Activated T-cell treated with anti-CD3 and anti-CD28 coated beads, Interleukin-2, amount 50 U/mL, for 72 hours (primary cell): ENCODE measurements around the gene TMEM40. TPM values are rescaled to one million over a fixed set of nuclear protein-coding genes. Genes with fewer than 3 reads are reported as not detected.

ENCODE experiments used
- ATAC-seq, 2 donors: fragments of 150-1000 bp; cut with Tn5 transposase; replicated peaks in 1 of 2; 2 replicates each; pipeline ENCODE4 v1.10.0; 2021; ENCODE audit warnings: moderate library complexity in 2 of 2, mild to moderate bottlenecking in 1 of 2
- DNase-seq, 2 donors: peaks; one replicate each; pipeline ENCODE4 v3.0.0; 2021 to 2022; ENCODE audit warnings: mixed read lengths in 1 of 2
- H3K27ac Mint-ChIP-seq: one replicate; pipeline ENCODE4 v1.8.0; 2022; ENCODE audit warnings: mild to moderate bottlenecking, moderate library complexity, mixed read lengths
- H3K27me3 Mint-ChIP-seq: one replicate; pipeline ENCODE4 v1.8.0; 2022; ENCODE audit warnings: low read depth, mixed read lengths
- H3K36me3 Mint-ChIP-seq, 2 donors: one replicate each; pipeline ENCODE4 v1.8.0; 2022; ENCODE audit warnings: mixed read lengths in 2 of 2, mild to moderate bottlenecking in 1 of 2; ENCODE audit not compliant: insufficient read depth in 2 of 2
- H3K4me1 Mint-ChIP-seq: one replicate; pipeline ENCODE4 v1.8.0; 2022; ENCODE audit warnings: low read depth, mixed read lengths
- H3K4me3 Mint-ChIP-seq, 2 donors: one replicate each; pipeline ENCODE4 v1.8.0; 2022; ENCODE audit warnings: mild to moderate bottlenecking in 2 of 2, mixed read lengths in 2 of 2, moderate library complexity in 2 of 2
- H3K9me3 Mint-ChIP-seq, 2 donors: one replicate each; pipeline ENCODE4 v1.8.0; 2022; ENCODE audit warnings: mixed read lengths in 2 of 2
- total RNA-seq, 2 donors: library from RNA; stranded (reverse); gene quantifications; one replicate each; pipeline ENCODE4 v1.2.3, GENCODE V29; 2022

Gene TMEM40
- total RNA-seq, 2 donors from 2014 or later: not detected

GRCh38 chr3:12752809-12753208, 6.2 kb downstream of the TMEM40 start:
- no peaks in the 10 kb centered on the region for H3K27me3 Mint-ChIP-seq
- no peak overlapping the region for H3K27ac Mint-ChIP-seq

GRCh38 chr3:12752102-12752501, 7.0 kb downstream of the TMEM40 start:
- Mint-ChIP-seq H3K36me3 (no peaks in the 10 kb centered on the region), H3K4me1 (peaks cover 15% of the 10 kb centered on the region), H3K4me3 (no peak overlapping the region), H3K9me3 (no peaks in the 10 kb centered on the region), H3K27ac (no peak overlapping the region), H3K27me3 (no peaks in the 10 kb centered on the region)
- DNase-seq: no peak
- no peak for ATAC-seq

More at GRCh38 chr3:12752809-12753208, 6.2 kb downstream of the TMEM40 start:
- H3K9me3 Mint-ChIP-seq: no peaks in the 10 kb centered on the region
- no peak for ATAC-seq
- no peak for DNase-seq
- H3K36me3 Mint-ChIP-seq: no peaks in the 10 kb centered on the region
- H3K4me3 Mint-ChIP-seq: no peak overlapping the region
- peaks cover 15% of the 10 kb centered on the region for H3K4me1 Mint-ChIP-seq

- DNase-seq (no peak), ATAC-seq (no peak)
- H3K36me3 Mint-ChIP-seq: no peaks in the 10 kb centered on the region
- peaks cover 1% of the 10 kb centered on the region for H3K27me3 Mint-ChIP-seq
- H3K9me3 Mint-ChIP-seq: no peaks in the 10 kb centered on the region
- H3K27ac Mint-ChIP-seq: no peak overlapping the region
- H3K4me3 Mint-ChIP-seq: no peak overlapping the region
- peaks cover 15% of the 10 kb centered on the region for H3K4me1 Mint-ChIP-seq
These were observed 7.5 kb downstream of the TMEM40 start for GRCh38 chr3:12751571-12751970.

GRCh38 chr3:12750658-12751071, 8.4 kb downstream of the TMEM40 start:
- H3K27me3 Mint-ChIP-seq: peaks cover 4% of the 10 kb centered on the region
- no peak overlapping the region for H3K27ac Mint-ChIP-seq
- no peaks in the 10 kb centered on the region for H3K9me3 Mint-ChIP-seq
- no peaks in the 10 kb centered on the region for H3K36me3 Mint-ChIP-seq
- ATAC-seq (peak; percentile 82 to 87), DNase-seq (peak; percentile 33 to 34)
- no peak overlapping the region for H3K4me3 Mint-ChIP-seq
- peaks cover 15% of the 10 kb centered on the region for H3K4me1 Mint-ChIP-seq

- Mint-ChIP-seq H3K4me1 (peaks cover 15% of the 10 kb centered on the region), H3K4me3 (no peak overlapping the region), H3K9me3 (no peaks in the 10 kb centered on the region), H3K36me3 (no peaks in the 10 kb centered on the region), H3K27ac (no peak overlapping the region), H3K27me3 (peaks cover 4% of the 10 kb centered on the region)
- DNase-seq (no peak), ATAC-seq (peak; percentile 19 to 32)
These were observed 8.8 kb downstream of the TMEM40 start for GRCh38 chr3:12750223-12750622.

- ATAC-seq: no peak
- H3K27ac Mint-ChIP-seq: no peak overlapping the region
These were observed 10.6 kb downstream of the TMEM40 start for GRCh38 chr3:12748477-12748876.

GRCh38 chr3:12746419-12746818, 12.6 kb downstream of the TMEM40 start:
- H3K27me3 Mint-ChIP-seq: peaks cover 10% of the 10 kb centered on the region
- H3K9me3 Mint-ChIP-seq: no peaks in the 10 kb centered on the region
- no peak overlapping the region for H3K4me3 Mint-ChIP-seq
- no peak for DNase-seq
- no peak for ATAC-seq
- peaks cover 15% of the 10 kb centered on the region for H3K4me1 Mint-ChIP-seq
- no peak overlapping the region for H3K27ac Mint-ChIP-seq
- H3K36me3 Mint-ChIP-seq: no peaks in the 10 kb centered on the region

More at GRCh38 chr3:12748477-12748876, 10.6 kb downstream of the TMEM40 start:
- H3K36me3 Mint-ChIP-seq: no peaks in the 10 kb centered on the region
- DNase-seq: no peak
- H3K27me3 Mint-ChIP-seq: peaks cover 10% of the 10 kb centered on the region
- H3K4me1 Mint-ChIP-seq: peaks cover 15% of the 10 kb centered on the region
- H3K9me3 Mint-ChIP-seq: no peaks in the 10 kb centered on the region
- H3K4me3 Mint-ChIP-seq: no peak overlapping the region

- H3K4me3 Mint-ChIP-seq: no peak overlapping the region
- no peaks in the 10 kb centered on the region for H3K9me3 Mint-ChIP-seq
- H3K27ac Mint-ChIP-seq: no peak overlapping the region
- H3K36me3 Mint-ChIP-seq: no peaks in the 10 kb centered on the region
- H3K27me3 Mint-ChIP-seq: peaks cover 15% of the 10 kb centered on the region
- DNase-seq: no peak
- no peaks in the 10 kb centered on the region for H3K4me1 Mint-ChIP-seq
- ATAC-seq: no peak
These were observed 14.7 kb downstream of the TMEM40 start for GRCh38 chr3:12744326-12744725.

GRCh38 chr3:12743583-12743982, 15.5 kb downstream of the TMEM40 start:
- ATAC-seq: no peak
- no peak for DNase-seq
- H3K36me3 Mint-ChIP-seq: no peaks in the 10 kb centered on the region
- H3K4me3 Mint-ChIP-seq: no peak overlapping the region
- H3K9me3 Mint-ChIP-seq: no peaks in the 10 kb centered on the region
- H3K27ac Mint-ChIP-seq: no peak overlapping the region
- no peaks in the 10 kb centered on the region for H3K4me1 Mint-ChIP-seq
- peaks cover 15% of the 10 kb centered on the region for H3K27me3 Mint-ChIP-seq

GRCh38 chr3:12742330-12743107, 16.5 kb downstream of the TMEM40 start:
- Mint-ChIP-seq H3K36me3 (no peaks in the 10 kb centered on the region), H3K27ac (no peak overlapping the region), H3K4me3 (no peak overlapping the region), H3K4me1 (no peaks in the 10 kb centered on the region), H3K9me3 (no peaks in the 10 kb centered on the region), H3K27me3 (peaks cover 15% of the 10 kb centered on the region)
- ATAC-seq (no peak), DNase-seq (no peak)

- no peaks in the 10 kb centered on the region for H3K36me3 Mint-ChIP-seq
- no peak for ATAC-seq
These were observed 17.9 kb downstream of the TMEM40 start for GRCh38 chr3:12741209-12741608.

GRCh38 chr3:12737833-12738232, 21.2 kb downstream of the TMEM40 start:
- no peaks in the 10 kb centered on the region for H3K36me3 Mint-ChIP-seq
- H3K9me3 Mint-ChIP-seq: no peaks in the 10 kb centered on the region
- no peak overlapping the region for H3K27ac Mint-ChIP-seq
- H3K4me1 Mint-ChIP-seq: no peaks in the 10 kb centered on the region
- ATAC-seq: no peak
- peaks cover 6% of the 10 kb centered on the region for H3K27me3 Mint-ChIP-seq
- H3K4me3 Mint-ChIP-seq: no peak overlapping the region
- DNase-seq: no peak

More at GRCh38 chr3:12741209-12741608, 17.9 kb downstream of the TMEM40 start:
- peaks cover 11% of the 10 kb centered on the region for H3K27me3 Mint-ChIP-seq
- no peaks in the 10 kb centered on the region for H3K4me1 Mint-ChIP-seq
- no peaks in the 10 kb centered on the region for H3K9me3 Mint-ChIP-seq
- H3K27ac Mint-ChIP-seq: no peak overlapping the region
- no peak for DNase-seq
- no peak overlapping the region for H3K4me3 Mint-ChIP-seq

GRCh38 chr3:12737319-12737718, 21.7 kb downstream of the TMEM40 start:
- no peaks in the 10 kb centered on the region for H3K36me3 Mint-ChIP-seq
- no peak overlapping the region for H3K27ac Mint-ChIP-seq
- ATAC-seq: no peak
- H3K4me1 Mint-ChIP-seq: no peaks in the 10 kb centered on the region
- H3K9me3 Mint-ChIP-seq: no peaks in the 10 kb centered on the region
- peaks cover 11% of the 10 kb centered on the region for H3K27me3 Mint-ChIP-seq
- H3K4me3 Mint-ChIP-seq: no peak overlapping the region
- no peak for DNase-seq

- Mint-ChIP-seq H3K4me3 (no peak overlapping the region), H3K9me3 (no peaks in the 10 kb centered on the region), H3K4me1 (no peaks in the 10 kb centered on the region), H3K36me3 (no peaks in the 10 kb centered on the region), H3K27me3 (peaks cover 6% of the 10 kb centered on the region), H3K27ac (no peak overlapping the region)
- DNase-seq: no peak
- no peak for ATAC-seq
These were observed 24.1 kb downstream of the TMEM40 start for GRCh38 chr3:12734960-12735359.
